K562 (cell line): ENCODE results near the gene ARMC8. TPM values are rescaled to one million over a fixed set of nuclear protein-coding genes. Genes with fewer than 3 reads are reported as not detected.

ENCODE experiments used
- HDAC3 ChIP-seq: fragments of 450-650 bp; IDR thresholded peaks from 2 replicates; pipeline ENCODE4 v1.6.1; 2018; ENCODE audit warnings: borderline replicate concordance, mild to moderate bottlenecking, moderate library complexity; ENCODE audit not compliant: partially characterized antibody
- HNRNPLL ChIP-seq: fragments of 200-400 bp; formaldehyde crosslinking; IDR thresholded peaks from 2 replicates; pipeline ENCODE4 v1.6.1; 2017; ENCODE audit warnings: low read length, low read depth, mild to moderate bottlenecking; ENCODE audit not compliant: poor library complexity, severe bottlenecking
- KAT7 ChIP-seq: sonication (generic); formaldehyde crosslinking; IDR thresholded peaks from 2 replicates; pipeline ENCODE4 v1.8.0; 2022; ENCODE audit warnings: missing genetic modification reagents, mild to moderate bottlenecking, borderline replicate concordance
- MTF1 ChIP-seq: fragments of 250-450 bp; sonication (Bioruptor Pico); IDR thresholded peaks from 2 replicates; pipeline ENCODE4 v1.9.0; 2021; ENCODE audit warnings: moderate library complexity, mild to moderate bottlenecking, inconsistent platforms, borderline replicate concordance
- SAP30 ChIP-seq: fragments of 200-600 bp; sonication (generic); IDR thresholded peaks from 2 replicates; pipeline ENCODE4 v1.6.1; 2012; ENCODE audit warnings: borderline replicate concordance, low read depth, mild to moderate bottlenecking, moderate library complexity, low read length, control low read depth, inconsistent platforms; ENCODE audit not compliant: insufficient read depth, poor library complexity, severe bottlenecking
- TEAD2 ChIP-seq: fragments of 450-650 bp; IDR thresholded peaks from 2 replicates; pipeline ENCODE4 v1.6.1; 2016; ENCODE audit warnings: missing genetic modification characterization, control low read depth, missing compliant biosample characterization
- USF1 ChIP-seq: sonication (generic); formaldehyde crosslinking; IDR thresholded peaks from 2 replicates; pipeline ENCODE4 v1.9.0; 2022; ENCODE audit warnings: mild to moderate bottlenecking, missing genetic modification reagents
- ZNF764 ChIP-seq: fragments of 250-450 bp; sonication (Bioruptor Pico); IDR thresholded peaks from 2 replicates; pipeline ENCODE4 v1.4.0; 2020; ENCODE audit warnings: low read depth, mild to moderate bottlenecking, moderate library complexity
- polyA plus RNA-seq, 8 experiments: library from polyadenylated mRNA; depleted of rRNA in 4 of 8; stranded (reverse) in 5 of 8; unstranded in 3 of 8; fragments of >200 nt; fragmentation: Nextera tagmentation in 2 of 8; fragmentation: Illumina TruSeq in 1 of 8; extraction: Ambion mirVana in 2 of 8; extraction: Trizol in 1 of 8; gene quantifications; 2 replicates each; pipeline versions ENCODE4 v1.2.1 to v1.2.3, GENCODE V29; 2011 to 2014; ENCODE audit warnings: inconsistent platforms in 1 of 8, missing spikeins in 1 of 8
- total RNA-seq, 7 experiments: library from RNA; depleted of rRNA in 6 of 7; stranded (reverse); fragments of >200 nt in 6 of 7; fragmentation: Illumina TruSeq in 2 of 7; extraction: Trizol in 2 of 7; gene quantifications; 2 replicates each; pipeline versions ENCODE4 v1.2.1 to v1.2.3, GENCODE V29; 2011 to 2021; ENCODE audit warnings: low replicate concordance in 1 of 7
- TF ChIP-seq, protein P1 (sequence below), 2 experiments: fragments of 450-650 bp; formaldehyde crosslinking in 1 of 2; IDR thresholded peaks; 2 replicates each; pipeline versions ENCODE4 v1.4.0 to v1.6.1; 2014 to 2020; ENCODE audit warnings: mild to moderate bottlenecking in 2 of 2, borderline replicate concordance in 1 of 2, low read depth in 1 of 2
- TF ChIP-seq, protein P2 (sequence below): sonication (generic); formaldehyde crosslinking; IDR thresholded peaks from 2 replicates; pipeline ENCODE4 v1.8.1; 2023; ENCODE audit warnings: mild to moderate bottlenecking, missing genetic modification reagents
- TF ChIP-seq, protein P3 (sequence below): fragments of 450-650 bp; IDR thresholded peaks from 2 replicates; pipeline ENCODE4 v1.6.1; 2016

The ARMC8 gene
- total and polyA plus RNA-seq, 9 of the 15 experiments (the other 6 are each of a cell fraction or from before 2014, with no cell fraction given), result 22.4 to 76.1 (median 37.3) TPM

- TF ChIP-seq, protein P1, sequence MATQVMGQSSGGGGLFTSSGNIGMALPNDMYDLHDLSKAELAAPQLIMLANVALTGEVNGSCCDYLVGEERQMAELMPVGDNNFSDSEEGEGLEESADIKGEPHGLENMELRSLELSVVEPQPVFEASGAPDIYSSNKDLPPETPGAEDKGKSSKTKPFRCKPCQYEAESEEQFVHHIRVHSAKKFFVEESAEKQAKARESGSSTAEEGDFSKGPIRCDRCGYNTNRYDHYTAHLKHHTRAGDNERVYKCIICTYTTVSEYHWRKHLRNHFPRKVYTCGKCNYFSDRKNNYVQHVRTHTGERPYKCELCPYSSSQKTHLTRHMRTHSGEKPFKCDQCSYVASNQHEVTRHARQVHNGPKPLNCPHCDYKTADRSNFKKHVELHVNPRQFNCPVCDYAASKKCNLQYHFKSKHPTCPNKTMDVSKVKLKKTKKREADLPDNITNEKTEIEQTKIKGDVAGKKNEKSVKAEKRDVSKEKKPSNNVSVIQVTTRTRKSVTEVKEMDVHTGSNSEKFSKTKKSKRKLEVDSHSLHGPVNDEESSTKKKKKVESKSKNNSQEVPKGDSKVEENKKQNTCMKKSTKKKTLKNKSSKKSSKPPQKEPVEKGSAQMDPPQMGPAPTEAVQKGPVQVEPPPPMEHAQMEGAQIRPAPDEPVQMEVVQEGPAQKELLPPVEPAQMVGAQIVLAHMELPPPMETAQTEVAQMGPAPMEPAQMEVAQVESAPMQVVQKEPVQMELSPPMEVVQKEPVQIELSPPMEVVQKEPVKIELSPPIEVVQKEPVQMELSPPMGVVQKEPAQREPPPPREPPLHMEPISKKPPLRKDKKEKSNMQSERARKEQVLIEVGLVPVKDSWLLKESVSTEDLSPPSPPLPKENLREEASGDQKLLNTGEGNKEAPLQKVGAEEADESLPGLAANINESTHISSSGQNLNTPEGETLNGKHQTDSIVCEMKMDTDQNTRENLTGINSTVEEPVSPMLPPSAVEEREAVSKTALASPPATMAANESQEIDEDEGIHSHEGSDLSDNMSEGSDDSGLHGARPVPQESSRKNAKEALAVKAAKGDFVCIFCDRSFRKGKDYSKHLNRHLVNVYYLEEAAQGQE (IDR thresholded peaks at IDR 0.05; ENCODE audit: borderline replicate concordance), result no peak
- TF ChIP-seq, protein P1 (CRISPR knock-in tag; IDR thresholded peaks at IDR 0.05; ENCODE audit: low read depth), result no peak
- TF ChIP-seq ZNF764 (CRISPR knock-in tag), result no peak
- peak; percentile 95 for TF ChIP-seq HDAC3
- TF ChIP-seq, protein P2, sequence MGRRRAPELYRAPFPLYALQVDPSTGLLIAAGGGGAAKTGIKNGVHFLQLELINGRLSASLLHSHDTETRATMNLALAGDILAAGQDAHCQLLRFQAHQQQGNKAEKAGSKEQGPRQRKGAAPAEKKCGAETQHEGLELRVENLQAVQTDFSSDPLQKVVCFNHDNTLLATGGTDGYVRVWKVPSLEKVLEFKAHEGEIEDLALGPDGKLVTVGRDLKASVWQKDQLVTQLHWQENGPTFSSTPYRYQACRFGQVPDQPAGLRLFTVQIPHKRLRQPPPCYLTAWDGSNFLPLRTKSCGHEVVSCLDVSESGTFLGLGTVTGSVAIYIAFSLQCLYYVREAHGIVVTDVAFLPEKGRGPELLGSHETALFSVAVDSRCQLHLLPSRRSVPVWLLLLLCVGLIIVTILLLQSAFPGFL (CRISPR knock-in tag), result no peak
- no peak for TF ChIP-seq KAT7 (CRISPR knock-in tag)
- TF ChIP-seq, protein P3, sequence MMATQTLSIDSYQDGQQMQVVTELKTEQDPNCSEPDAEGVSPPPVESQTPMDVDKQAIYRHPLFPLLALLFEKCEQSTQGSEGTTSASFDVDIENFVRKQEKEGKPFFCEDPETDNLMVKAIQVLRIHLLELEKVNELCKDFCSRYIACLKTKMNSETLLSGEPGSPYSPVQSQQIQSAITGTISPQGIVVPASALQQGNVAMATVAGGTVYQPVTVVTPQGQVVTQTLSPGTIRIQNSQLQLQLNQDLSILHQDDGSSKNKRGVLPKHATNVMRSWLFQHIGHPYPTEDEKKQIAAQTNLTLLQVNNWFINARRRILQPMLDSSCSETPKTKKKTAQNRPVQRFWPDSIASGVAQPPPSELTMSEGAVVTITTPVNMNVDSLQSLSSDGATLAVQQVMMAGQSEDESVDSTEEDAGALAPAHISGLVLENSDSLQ, result peak; percentile 43; the same call in 1 of the 2 replicates
- peak; percentile 26; the same call in 1 of the 2 replicates for TF ChIP-seq USF1
- peak; percentile 99 for TF ChIP-seq HNRNPLL
- TF ChIP-seq SAP30, result peak; percentile 21
- TF ChIP-seq TEAD2 (tag), result no peak
- no peak for TF ChIP-seq MTF1 (CRISPR knock-in tag)
Measured at GRCh38 chr3:138186803-138187295, 252 bp upstream of the ARMC8 start (continued).
